GM12865 (cell line): ENCODE data around the gene ERG.

Experiments
- DNase-seq: peaks from one replicate; pipeline ENCODE4 v3.0.0; 2010; ENCODE audit warnings: low read depth
- H3K4me3 ChIP-seq: 2 replicates; pipeline ENCODE4 v1.5.1; 2011; ENCODE audit warnings: mild to moderate bottlenecking, low read depth, low read length, control low read depth
- CTCF ChIP-seq: IDR thresholded peaks from 2 replicates; pipeline ENCODE4 v1.5.1; 2011; ENCODE audit warnings: low read length, control low read depth, low read depth, inconsistent platforms; ENCODE audit not compliant: insufficient read depth; ENCODE audit errors: missing control alignments

Gene ERG

GRCh38 chr21:38440746-38441145 lies 57.5 kb downstream of the ERG start:
- DNase-seq, result no peak
- H3K4me3 ChIP-seq, result no peak overlapping the region
- no peak for TF ChIP-seq CTCF

GRCh38 chr21:38439957-38440356 lies 58.3 kb downstream of the ERG start:
- H3K4me3 ChIP-seq, result no peak overlapping the region
- TF ChIP-seq CTCF, result no peak
- DNase-seq, result no peak

GRCh38 chr21:38439426-38439825 lies 58.9 kb downstream of the ERG start:
- no peak overlapping the region for H3K4me3 ChIP-seq
- TF ChIP-seq CTCF, result no peak
- DNase-seq, result no peak

GRCh38 chr21:38438462-38438893 lies 59.8 kb downstream of the ERG start:
- no peak for TF ChIP-seq CTCF
- no peak for DNase-seq
- no peak overlapping the region for H3K4me3 ChIP-seq

- TF ChIP-seq CTCF, result no peak
- DNase-seq, result no peak
- H3K4me3 ChIP-seq, result no peak overlapping the region
Observed at GRCh38 chr21:38436341-38436740, 61.9 kb downstream of the ERG start.

GRCh38 chr21:38434913-38435533 lies 63.3 kb downstream of the ERG start:
- no peak for TF ChIP-seq CTCF
- DNase-seq, result no peak
- H3K4me3 ChIP-seq, result no peak overlapping the region

GRCh38 chr21:38433471-38433870 lies 64.8 kb downstream of the ERG start:
- no peak overlapping the region for H3K4me3 ChIP-seq
- TF ChIP-seq CTCF, result no peak
- DNase-seq, result no peak
